HG03342 (cell line): Measurements from ENCODE around the gene OR10G8.

ENCODE experiments used
- ATAC-seq: cut with Tn5 transposase; IDR thresholded peaks from one replicate; pipeline ENCODE4 v1.9.1; 2021; ENCODE audit warnings: mild to moderate bottlenecking, moderate library complexity; ENCODE audit not compliant: unreplicated experiment

Gene OR10G8

GRCh38 chr11:124075841-124076651 lies 49.4 kb downstream of the OR10G8 start:
- peak; percentile 62 for ATAC-seq

DNA sequence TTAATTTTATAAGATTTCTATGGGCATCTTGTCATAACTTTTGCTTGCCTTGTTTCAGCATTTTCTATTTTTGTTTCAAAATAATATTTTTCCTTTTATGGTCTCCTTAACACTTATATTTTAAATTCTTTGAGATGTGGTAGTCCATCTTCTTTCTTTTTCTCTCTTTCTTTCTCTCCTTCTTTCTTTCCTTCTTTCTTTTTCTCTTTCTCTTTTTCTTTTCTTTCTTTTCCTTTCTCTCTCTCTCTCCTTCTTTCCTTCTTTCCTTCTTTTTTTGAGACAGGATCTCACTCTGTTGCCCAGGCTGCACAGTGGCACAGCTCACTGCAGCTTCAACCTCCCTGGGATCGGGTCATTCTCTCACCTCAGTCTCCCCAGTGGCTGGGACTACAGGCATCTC lies 50.7 kb downstream of the OR10G8 start:
- no peak for ATAC-seq

DNA sequence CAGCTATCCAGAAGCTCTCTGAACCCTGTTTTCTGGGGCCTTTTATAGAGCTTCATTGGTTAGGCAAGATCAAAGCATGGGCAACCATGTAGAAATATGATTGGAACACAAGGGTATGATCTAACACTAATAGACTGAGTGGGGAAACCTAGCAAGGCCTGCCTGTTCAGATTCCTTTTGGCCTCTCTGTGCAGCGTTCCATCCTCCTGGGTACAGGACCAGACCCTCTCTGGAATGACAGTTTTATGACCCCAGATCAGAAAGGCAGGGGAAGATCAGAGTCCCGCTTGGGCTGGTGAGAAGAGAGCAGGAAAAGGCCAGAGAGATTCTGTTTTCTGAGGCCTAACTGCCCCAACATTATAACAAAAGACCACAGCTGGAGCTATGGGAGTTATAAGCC lies 52.0 kb downstream of the OR10G8 start:
- no peak for ATAC-seq

DNA sequence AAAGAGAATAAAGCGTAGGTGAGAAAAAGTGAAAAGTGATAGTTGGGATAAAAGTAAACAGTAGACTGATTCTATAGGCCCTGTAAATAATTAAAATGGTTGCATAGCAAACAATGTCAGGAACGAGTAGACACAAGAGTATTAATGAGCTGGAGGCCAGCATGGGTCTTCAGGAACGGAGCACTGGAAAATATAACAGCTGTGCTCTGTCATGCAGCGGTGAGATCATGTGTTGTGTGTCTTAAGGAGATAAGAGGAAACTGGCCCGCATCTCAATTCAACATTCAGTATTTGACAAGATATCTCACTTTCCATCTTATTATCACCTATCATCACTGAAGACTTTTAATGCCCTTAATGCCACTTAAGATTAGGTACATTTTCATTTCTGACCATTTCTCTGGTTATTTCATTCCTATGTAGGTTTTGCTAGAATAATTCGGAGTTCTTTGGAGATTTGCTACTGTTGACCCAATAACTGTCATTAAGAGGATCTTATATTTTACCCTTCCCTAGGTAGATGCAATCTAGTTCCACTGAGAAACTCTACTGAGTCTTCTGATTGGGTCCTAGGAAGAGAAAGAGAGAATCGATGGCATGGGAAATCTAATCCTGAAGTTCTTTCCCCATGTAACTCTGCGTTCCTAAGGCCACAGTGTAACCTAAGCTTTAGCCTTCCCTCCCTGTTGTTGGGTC lies 53.2 kb downstream of the OR10G8 start:
- ATAC-seq: no peak
